ENCODE data around the gene AGER. TPM values are rescaled to one million over a fixed set of nuclear protein-coding genes. Genes with fewer than 3 reads are reported as not detected.
A peak's percentile ranks its signal among the peaks of the same experiment; 100 is the strongest.

AGER gene
- total RNA-seq, 1 donor from 2014 or later: 1.1 TPM

GRCh38 chr6:32195902-32196681 lies 12.0 kb upstream of the AGER start:
- H3K36me3 ChIP-seq: no peaks in the 10 kb centered on the region
- peak; percentile 93 for DNase-seq (ENCODE audit: low spot score)
- peak overlapping the region; percentile 14 for H2AFZ ChIP-seq (replicated peaks)
- no peaks in the 10 kb centered on the region for H3K27me3 ChIP-seq
- Mint-ChIP-seq H3K4me1 (peaks cover 47% of the 10 kb centered on the region), H3K9me3 (no peaks in the 10 kb centered on the region), H3K27me3 (ENCODE audit: insufficient read depth, low read depth) (peaks cover 2% of the 10 kb centered on the region), H3K36me3 (peaks cover 2% of the 10 kb centered on the region), H3K27ac (peak overlapping the region; percentile 99), H3K4me3 (peak overlapping the region; percentile 93)
- peaks cover 25% of the 10 kb centered on the region for H3F3A ChIP-seq (ENCODE audit: low read depth)
- peak overlapping the region; percentile 86 for H3K4me2 ChIP-seq
- TF ChIP-seq EZH2phosphoT487 (IDR thresholded peaks at IDR 0.05) (no peak), EZH2 (IDR thresholded peaks at IDR 0.05) (no peak)
- TF ChIP-seq, protein P1, sequence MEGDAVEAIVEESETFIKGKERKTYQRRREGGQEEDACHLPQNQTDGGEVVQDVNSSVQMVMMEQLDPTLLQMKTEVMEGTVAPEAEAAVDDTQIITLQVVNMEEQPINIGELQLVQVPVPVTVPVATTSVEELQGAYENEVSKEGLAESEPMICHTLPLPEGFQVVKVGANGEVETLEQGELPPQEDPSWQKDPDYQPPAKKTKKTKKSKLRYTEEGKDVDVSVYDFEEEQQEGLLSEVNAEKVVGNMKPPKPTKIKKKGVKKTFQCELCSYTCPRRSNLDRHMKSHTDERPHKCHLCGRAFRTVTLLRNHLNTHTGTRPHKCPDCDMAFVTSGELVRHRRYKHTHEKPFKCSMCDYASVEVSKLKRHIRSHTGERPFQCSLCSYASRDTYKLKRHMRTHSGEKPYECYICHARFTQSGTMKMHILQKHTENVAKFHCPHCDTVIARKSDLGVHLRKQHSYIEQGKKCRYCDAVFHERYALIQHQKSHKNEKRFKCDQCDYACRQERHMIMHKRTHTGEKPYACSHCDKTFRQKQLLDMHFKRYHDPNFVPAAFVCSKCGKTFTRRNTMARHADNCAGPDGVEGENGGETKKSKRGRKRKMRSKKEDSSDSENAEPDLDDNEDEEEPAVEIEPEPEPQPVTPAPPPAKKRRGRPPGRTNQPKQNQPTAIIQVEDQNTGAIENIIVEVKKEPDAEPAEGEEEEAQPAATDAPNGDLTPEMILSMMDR (IDR thresholded peaks at IDR 0.05): no peak
- H3K27ac ChIP-seq: peak overlapping the region; percentile 99
- peak overlapping the region; percentile 91 for H3K9ac ChIP-seq
- peak overlapping the region; percentile 70 for H3K4me3 ChIP-seq
- H3K9me3 ChIP-seq (ENCODE audit: low read depth): no peaks in the 10 kb centered on the region
- peaks cover 25% of the 10 kb centered on the region for H3K4me1 ChIP-seq
- no peaks in the 10 kb centered on the region for H4K20me1 ChIP-seq (ENCODE audit: low read depth)
- H3K79me2 ChIP-seq (ENCODE audit: low read depth): peaks cover 3% of the 10 kb centered on the region

GRCh38 chr6:32195652-32195901 lies 11.5 kb upstream of the AGER start:
- Histone ChIP-seq H2AFZ (replicated peaks) (no peak overlapping the region), H3F3A (ENCODE audit: low read depth) (peaks cover 30% of the 10 kb centered on the region), H3K4me3 (peak overlapping the region; percentile 70), H3K27ac (peak overlapping the region; percentile 99), H3K4me1 (peaks cover 30% of the 10 kb centered on the region), H4K20me1 (ENCODE audit: low read depth) (no peaks in the 10 kb centered on the region), H3K79me2 (ENCODE audit: low read depth) (peaks cover 9% of the 10 kb centered on the region), H3K27me3 (no peaks in the 10 kb centered on the region), H3K9ac (no peak overlapping the region), H3K4me2 (peak overlapping the region; percentile 86), H3K9me3 (ENCODE audit: low read depth) (no peaks in the 10 kb centered on the region), H3K36me3 (no peaks in the 10 kb centered on the region)
- Mint-ChIP-seq H3K4me3 (peak overlapping the region; percentile 93), H3K27me3 (ENCODE audit: insufficient read depth, low read depth) (peaks cover 2% of the 10 kb centered on the region), H3K36me3 (peaks cover 2% of the 10 kb centered on the region), H3K27ac (peak overlapping the region; percentile 99), H3K4me1 (peaks cover 49% of the 10 kb centered on the region), H3K9me3 (no peaks in the 10 kb centered on the region)
- TF ChIP-seq EZH2 (IDR thresholded peaks at IDR 0.05): no peak
- TF ChIP-seq EZH2phosphoT487 (IDR thresholded peaks at IDR 0.05): no peak
- TF ChIP-seq, protein P1 (IDR thresholded peaks at IDR 0.05): peak; percentile 34
- DNase-seq (ENCODE audit: low spot score): peak; percentile 100

- H3K4me1 ChIP-seq: peaks cover 32% of the 10 kb centered on the region
- peak; percentile 53 for DNase-seq (ENCODE audit: low spot score)
Observed at GRCh38 chr6:32194825-32195651, 11.0 kb upstream of the AGER start.

More at GRCh38 chr6:32194825-32195651, 11.0 kb upstream of the AGER start:
- H3K79me2 ChIP-seq (ENCODE audit: low read depth): peaks cover 10% of the 10 kb centered on the region
- peak overlapping the region; percentile 93 for H3K4me3 Mint-ChIP-seq
- H3K4me3 ChIP-seq: peak overlapping the region; percentile 54
- H3K27ac Mint-ChIP-seq: peak overlapping the region; percentile 99
- H3K9me3 ChIP-seq (ENCODE audit: low read depth): no peaks in the 10 kb centered on the region
- no peaks in the 10 kb centered on the region for H4K20me1 ChIP-seq (ENCODE audit: low read depth)
- H3K4me2 ChIP-seq: peak overlapping the region; percentile 82
- peak overlapping the region; percentile 72 for H3K27ac ChIP-seq
- H3K9me3 Mint-ChIP-seq: no peaks in the 10 kb centered on the region
- H3K9ac ChIP-seq: peak overlapping the region; percentile 31
- no peaks in the 10 kb centered on the region for H3K27me3 ChIP-seq
- H3K36me3 ChIP-seq: no peaks in the 10 kb centered on the region
- H3K36me3 Mint-ChIP-seq: peaks cover 2% of the 10 kb centered on the region
- no peak for TF ChIP-seq EZH2 (IDR thresholded peaks at IDR 0.05)
- TF ChIP-seq, protein P1 (IDR thresholded peaks at IDR 0.05): peak; percentile 37
- TF ChIP-seq EZH2phosphoT487 (IDR thresholded peaks at IDR 0.05): no peak
- no peak overlapping the region for H2AFZ ChIP-seq (replicated peaks)
- peaks cover 2% of the 10 kb centered on the region for H3K27me3 Mint-ChIP-seq (ENCODE audit: insufficient read depth, low read depth)
- peaks cover 51% of the 10 kb centered on the region for H3K4me1 Mint-ChIP-seq
- H3F3A ChIP-seq (ENCODE audit: low read depth): peaks cover 33% of the 10 kb centered on the region
